GM20000 (cell line): Measurements from ENCODE around the gene STX1B.

Experiments used
- DNase-seq: peaks from one replicate; pipeline ENCODE4 v3.0.0; 2012; ENCODE audit warnings: low spot score
- CTCF ChIP-seq: IDR thresholded peaks from 2 replicates; pipeline ENCODE4 v1.5.1; 2012; ENCODE audit warnings: mild to moderate bottlenecking, control low read depth; ENCODE audit errors: extremely low read depth, missing control alignments

STX1B gene

GRCh38 chr16:30980434-30980833 lies 30.0 kb downstream of the STX1B start:
- DNase-seq, result no peak
- no peak for TF ChIP-seq CTCF

DNA sequence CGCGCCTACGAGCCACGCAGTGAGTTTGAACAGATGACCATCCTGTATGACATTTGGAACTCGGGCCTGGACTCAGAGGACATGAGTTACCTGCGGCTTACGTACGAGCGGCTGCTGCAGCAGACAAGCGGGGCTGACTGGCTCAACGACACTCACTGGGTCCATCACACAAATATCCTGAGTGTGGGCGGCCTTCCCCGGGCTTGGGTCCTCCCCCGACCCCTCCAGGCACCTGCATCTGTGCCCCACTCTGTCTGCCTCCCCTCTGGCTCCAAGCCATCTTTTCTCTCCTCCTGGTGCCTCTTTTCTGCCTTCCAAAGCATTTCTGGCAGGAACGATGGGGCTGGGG lies 30.4 kb downstream of the STX1B start:
- no peak for TF ChIP-seq CTCF
- no peak for DNase-seq

GRCh38 chr16:30979170-30980022 lies 31.0 kb downstream of the STX1B start:
- no peak for TF ChIP-seq CTCF
- no peak for DNase-seq

DNA sequence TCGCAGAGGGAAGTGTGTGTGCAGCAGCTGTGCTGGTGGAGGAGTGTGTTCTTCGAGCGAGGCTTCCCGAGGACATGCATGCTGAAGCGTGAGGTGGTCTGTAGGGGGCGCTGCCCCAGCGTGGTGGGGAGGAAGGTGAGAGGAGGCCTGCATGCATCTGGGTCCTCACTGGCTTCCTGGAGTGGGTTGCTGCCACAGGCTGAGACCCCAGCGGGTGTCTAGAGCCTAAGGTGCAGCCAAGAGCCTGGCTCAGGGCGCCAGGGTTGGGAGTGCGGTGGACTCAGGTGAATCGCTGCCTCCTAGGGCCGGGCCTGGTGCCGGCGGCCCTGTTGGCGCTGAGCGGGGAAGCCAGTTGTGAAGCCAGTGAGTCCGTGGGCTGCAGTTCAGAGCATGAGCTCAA lies 32.9 kb downstream of the STX1B start:
- no peak for DNase-seq
- no peak for TF ChIP-seq CTCF

DNA sequence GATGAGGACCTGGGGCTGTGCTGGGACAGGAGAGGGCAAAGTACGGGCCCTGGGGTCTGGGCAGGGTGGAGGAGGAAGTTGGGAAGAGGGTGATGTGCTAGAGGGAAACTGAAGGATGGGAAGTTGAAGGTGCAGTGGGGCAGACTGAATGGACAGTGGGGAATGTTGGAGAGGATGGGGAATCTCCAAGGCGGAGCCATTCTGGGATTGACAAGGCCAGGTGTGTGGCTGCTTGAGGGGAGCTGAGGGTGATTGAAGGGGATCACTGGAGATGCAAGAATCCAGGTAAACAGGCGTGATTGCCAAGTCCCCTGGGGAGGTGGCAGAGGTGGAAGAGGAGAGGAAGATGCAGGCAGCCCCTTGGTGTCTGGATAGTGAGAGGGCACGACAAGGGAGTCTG lies 34.0 kb downstream of the STX1B start:
- DNase-seq, result no peak
- no peak for TF ChIP-seq CTCF

DNA sequence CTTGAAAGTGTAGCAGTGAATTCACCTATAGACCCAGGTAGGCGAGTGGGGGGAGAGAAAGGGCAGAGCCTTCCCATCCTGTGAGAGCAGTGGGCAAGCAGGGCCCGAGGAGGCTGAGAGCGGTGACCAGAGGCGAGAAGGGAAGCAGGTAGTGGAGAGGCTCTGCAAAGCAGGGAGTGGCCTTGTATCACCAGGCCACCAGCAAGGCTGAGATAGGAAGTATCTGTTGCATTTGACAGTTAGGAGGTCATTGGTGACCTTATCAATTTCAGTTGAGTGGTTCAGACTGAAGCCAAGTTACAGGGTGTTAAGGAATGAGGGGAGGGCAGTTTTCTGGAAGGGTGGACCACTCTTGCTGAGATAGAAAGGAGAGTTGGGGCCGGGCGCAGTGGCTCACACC lies 36.1 kb downstream of the STX1B start:
- TF ChIP-seq CTCF, result no peak
- DNase-seq, result no peak

- DNase-seq, result no peak
- no peak for TF ChIP-seq CTCF
Measured at GRCh38 chr16:30972872-30973271, 37.6 kb downstream of the STX1B start.
